Choroid plexus epithelial cell (primary cell): ENCODE results near the gene C19orf18.

Source experiments
- DNase-seq: peaks from one replicate; pipeline ENCODE4 v3.0.0-alpha.2; 2010; ENCODE audit warnings: low read depth
- H3K4me3 ChIP-seq: 2 replicates; pipeline ENCODE4 v1.5.1; 2011; ENCODE audit warnings: low read depth, mild to moderate bottlenecking, control low read depth, low read length, moderate library complexity
- CTCF ChIP-seq: conservative IDR thresholded peaks from 2 replicates; pipeline ENCODE4 v1.5.1; 2011; ENCODE audit warnings: low read depth, mild to moderate bottlenecking, control low read depth, inconsistent platforms, low read length, moderate library complexity

Gene C19orf18

DNA sequence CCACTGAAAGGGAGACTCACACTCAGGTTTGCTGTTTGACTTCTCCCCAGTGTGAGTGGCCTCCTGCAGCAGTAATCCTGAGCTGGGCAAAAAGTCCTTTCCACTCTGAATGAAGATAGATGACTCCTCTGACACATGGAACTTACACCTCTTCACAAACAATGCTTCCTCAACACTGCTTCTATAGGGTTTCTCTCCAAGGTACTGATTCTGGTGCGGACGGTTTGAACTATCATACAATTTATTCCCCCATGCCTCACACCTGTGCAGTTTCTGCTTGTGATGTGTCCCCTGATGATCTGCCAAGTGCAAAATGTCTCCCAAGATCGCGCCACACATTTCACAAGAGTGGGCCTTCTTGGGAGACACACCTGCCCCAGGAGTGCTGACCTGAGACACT, 46.7 kb downstream of the C19orf18 start:
- H3K4me3 ChIP-seq: no peak overlapping the region
- DNase-seq: no peak
- TF ChIP-seq CTCF: no peak

GRCh38 chr19:57916168-57916995, 58.0 kb downstream of the C19orf18 start, which contains the start of gene ZNF417:
TSS of gene ZNF417 (minus strand) at chr19:57916592. CDS start at chr19:57916411, 181 bp downstream.
- peak; percentile 42 for TF ChIP-seq CTCF
- DNase-seq: peak; percentile 96
- H3K4me3 ChIP-seq: peak within 1 kb of the TSS; percentile 83

- DNase-seq: no peak
- no peak for TF ChIP-seq CTCF
- no peak overlapping the region for H3K4me3 ChIP-seq
Observed at GRCh38 chr19:57914531-57914930, 59.8 kb downstream of the C19orf18 start.
